Fibroblast of peridontal ligament (primary cell): Measurements from ENCODE around the gene BSDC1.
"Not testable (repeated sequence)": the region's sequence is repeated elsewhere in the genome, so short reads cannot be mapped to it uniquely, and the experiment has no call there.

Source experiments
- DNase-seq: peaks from one replicate; pipeline ENCODE4 v3.0.0-alpha.2; 2010; ENCODE audit errors: extremely low read depth

Gene BSDC1

GRCh38 chr1:32358435-32358834 lies 35.8 kb downstream of the BSDC1 start:
- no peak for DNase-seq

- no peak for DNase-seq
Measured at GRCh38 chr1:32357614-32358013, 36.6 kb downstream of the BSDC1 start.

- no peak for DNase-seq
Measured at GRCh38 chr1:32356478-32356877, 37.8 kb downstream of the BSDC1 start.

- DNase-seq: not testable (repeated sequence)
Measured at GRCh38 chr1:32355778-32356177, 38.5 kb downstream of the BSDC1 start.

GRCh38 chr1:32353886-32354570 lies 40.2 kb downstream of the BSDC1 start:
- peak; percentile 63 for DNase-seq

GRCh38 chr1:32353431-32353830 lies 40.8 kb downstream of the BSDC1 start:
- no peak for DNase-seq

- peak; percentile 26 for DNase-seq
Measured at GRCh38 chr1:32352831-32353383, 41.3 kb downstream of the BSDC1 start.

- DNase-seq: no peak
Measured at GRCh38 chr1:32352239-32352745, 41.9 kb downstream of the BSDC1 start.

- peak; percentile 86 for DNase-seq
Measured at GRCh38 chr1:32351399-32352238, 42.6 kb downstream of the BSDC1 start.

GRCh38 chr1:32350785-32351398 lies 43.3 kb downstream of the BSDC1 start:
- DNase-seq: no peak

- peak; percentile 27 for DNase-seq
Measured at GRCh38 chr1:32349211-32349708, 45.0 kb downstream of the BSDC1 start.

GRCh38 chr1:32346532-32347157 lies 47.6 kb downstream of the BSDC1 start:
- no peak for DNase-seq

GRCh38 chr1:32345289-32345827 lies 48.9 kb downstream of the BSDC1 start:
- DNase-seq: no peak

GRCh38 chr1:32342704-32343103 lies 51.5 kb downstream of the BSDC1 start:
- no peak for DNase-seq

GRCh38 chr1:32341971-32342370 lies 52.3 kb downstream of the BSDC1 start:
- no peak for DNase-seq

- no peak for DNase-seq
Measured at GRCh38 chr1:32341186-32341757, 53.0 kb downstream of the BSDC1 start.

- DNase-seq: peak; percentile 14
Measured at GRCh38 chr1:32339363-32339978, 54.8 kb downstream of the BSDC1 start.

GRCh38 chr1:32338637-32339145 lies 55.5 kb downstream of the BSDC1 start:
- no peak for DNase-seq

GRCh38 chr1:32337855-32338636 lies 56.2 kb downstream of the BSDC1 start:
- DNase-seq: no peak
